ENCODE data around the gene RYK. TPM values are rescaled to one million over a fixed set of nuclear protein-coding genes. Genes with fewer than 3 reads are reported as not detected.
"Not testable (repeated sequence)": the region's sequence is repeated elsewhere in the genome, so short reads cannot be mapped to it uniquely, and the experiment has no call there.

RYK gene
- total RNA-seq, 1 donor from 2014 or later, result 60.4 TPM

DNA sequence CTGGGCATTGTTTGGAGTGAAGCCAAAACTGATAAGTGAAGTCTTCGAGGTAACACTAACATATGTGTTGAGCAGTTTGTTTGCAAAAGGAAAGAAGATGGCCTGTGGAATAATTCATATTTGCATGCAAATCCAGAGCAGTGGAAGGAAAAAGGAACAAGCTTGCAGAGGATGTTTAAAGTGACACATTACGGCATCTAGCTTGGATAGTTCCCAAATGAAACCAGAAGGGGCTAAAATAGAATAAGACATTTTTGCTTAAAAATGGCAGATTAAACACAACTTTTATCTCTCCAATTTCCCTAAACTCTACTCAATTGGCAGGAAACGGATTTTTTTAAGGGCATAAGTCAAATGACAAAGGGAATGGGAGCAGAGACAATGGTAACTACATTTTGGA lies 25.4 kb upstream of the RYK start:
- H3K4me3 Mint-ChIP-seq (ENCODE audit: unreplicated experiment), result no peak overlapping the region
- H3K36me3 Mint-ChIP-seq (ENCODE audit: low read depth, unreplicated experiment), result no peaks in the 10 kb centered on the region
- no peak for DNase-seq (ENCODE audit: low spot score)
- TF ChIP-seq, protein P1, sequence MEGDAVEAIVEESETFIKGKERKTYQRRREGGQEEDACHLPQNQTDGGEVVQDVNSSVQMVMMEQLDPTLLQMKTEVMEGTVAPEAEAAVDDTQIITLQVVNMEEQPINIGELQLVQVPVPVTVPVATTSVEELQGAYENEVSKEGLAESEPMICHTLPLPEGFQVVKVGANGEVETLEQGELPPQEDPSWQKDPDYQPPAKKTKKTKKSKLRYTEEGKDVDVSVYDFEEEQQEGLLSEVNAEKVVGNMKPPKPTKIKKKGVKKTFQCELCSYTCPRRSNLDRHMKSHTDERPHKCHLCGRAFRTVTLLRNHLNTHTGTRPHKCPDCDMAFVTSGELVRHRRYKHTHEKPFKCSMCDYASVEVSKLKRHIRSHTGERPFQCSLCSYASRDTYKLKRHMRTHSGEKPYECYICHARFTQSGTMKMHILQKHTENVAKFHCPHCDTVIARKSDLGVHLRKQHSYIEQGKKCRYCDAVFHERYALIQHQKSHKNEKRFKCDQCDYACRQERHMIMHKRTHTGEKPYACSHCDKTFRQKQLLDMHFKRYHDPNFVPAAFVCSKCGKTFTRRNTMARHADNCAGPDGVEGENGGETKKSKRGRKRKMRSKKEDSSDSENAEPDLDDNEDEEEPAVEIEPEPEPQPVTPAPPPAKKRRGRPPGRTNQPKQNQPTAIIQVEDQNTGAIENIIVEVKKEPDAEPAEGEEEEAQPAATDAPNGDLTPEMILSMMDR (IDR thresholded peaks at IDR 0.05; ENCODE audit: unreplicated experiment), result no peak
- no peak overlapping the region for H3K27ac Mint-ChIP-seq (ENCODE audit: unreplicated experiment)
- no peaks in the 10 kb centered on the region for H3K27me3 Mint-ChIP-seq (ENCODE audit: unreplicated experiment)
- H3K4me1 Mint-ChIP-seq (ENCODE audit: unreplicated experiment), result peaks cover 14% of the 10 kb centered on the region
- H3K9me3 Mint-ChIP-seq (ENCODE audit: unreplicated experiment), result no peaks in the 10 kb centered on the region

- H3K4me1 Mint-ChIP-seq (ENCODE audit: unreplicated experiment), result peaks cover 16% of the 10 kb centered on the region
- not testable (repeated sequence) for H3K4me3 Mint-ChIP-seq (ENCODE audit: unreplicated experiment); H3K27ac Mint-ChIP-seq (ENCODE audit: unreplicated experiment); DNase-seq (ENCODE audit: low spot score); H3K9me3 Mint-ChIP-seq (ENCODE audit: unreplicated experiment); H3K36me3 Mint-ChIP-seq (ENCODE audit: low read depth, unreplicated experiment); H3K27me3 Mint-ChIP-seq (ENCODE audit: unreplicated experiment)
These were observed 24.5 kb upstream of the RYK start for GRCh38 chr3:134275110-134275509.

DNA sequence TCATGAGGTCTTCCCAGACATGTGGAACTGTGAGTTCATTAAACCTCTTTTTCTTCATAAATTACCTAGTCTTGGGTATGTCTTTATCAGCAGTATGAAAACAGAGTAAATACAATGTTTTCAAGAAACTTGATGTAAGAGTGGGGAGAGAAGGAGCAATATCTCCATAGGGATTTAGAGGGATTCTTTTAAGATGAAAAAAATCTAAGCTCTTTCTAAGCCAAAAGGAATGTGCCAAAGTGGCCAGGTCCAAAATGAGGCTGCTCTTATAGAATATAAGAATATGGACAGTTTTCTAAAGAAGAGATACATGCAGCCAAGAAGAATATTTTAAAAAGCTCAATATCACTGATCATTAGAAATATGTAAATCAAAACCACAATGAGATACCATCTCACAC lies 23.9 kb upstream of the RYK start:
- Mint-ChIP-seq H3K27ac (ENCODE audit: unreplicated experiment) (no peak overlapping the region), H3K36me3 (ENCODE audit: low read depth, unreplicated experiment) (no peaks in the 10 kb centered on the region), H3K27me3 (ENCODE audit: unreplicated experiment) (no peaks in the 10 kb centered on the region), H3K4me3 (ENCODE audit: unreplicated experiment) (no peak overlapping the region), H3K9me3 (ENCODE audit: unreplicated experiment) (no peaks in the 10 kb centered on the region), H3K4me1 (ENCODE audit: unreplicated experiment) (peaks cover 16% of the 10 kb centered on the region)
- TF ChIP-seq, protein P1 (IDR thresholded peaks at IDR 0.05; ENCODE audit: unreplicated experiment), result no peak
- no peak for DNase-seq (ENCODE audit: low spot score)

DNA sequence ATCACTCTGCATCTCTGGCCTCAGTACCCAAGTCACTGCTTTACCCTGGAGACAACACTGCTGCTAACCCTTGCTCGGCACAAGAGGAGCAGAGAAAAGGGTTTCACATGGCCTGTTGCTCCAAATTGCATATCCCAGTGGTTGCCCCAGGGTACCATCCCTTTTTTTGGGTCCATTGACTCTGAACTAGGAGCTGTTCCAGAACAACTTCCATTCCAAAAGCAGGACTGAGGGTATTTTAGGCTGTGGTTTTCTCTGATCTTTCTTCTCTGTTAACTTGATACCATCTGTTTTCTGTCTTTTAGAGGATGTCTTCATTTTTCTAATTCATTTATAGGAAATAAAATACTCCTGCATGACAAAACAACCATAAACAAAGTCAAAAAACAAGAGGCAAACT lies 17.3 kb upstream of the RYK start:
- Mint-ChIP-seq H3K36me3 (ENCODE audit: low read depth, unreplicated experiment) (no peaks in the 10 kb centered on the region), H3K4me1 (ENCODE audit: unreplicated experiment) (peaks cover 12% of the 10 kb centered on the region), H3K27ac (ENCODE audit: unreplicated experiment) (no peak overlapping the region), H3K27me3 (ENCODE audit: unreplicated experiment) (no peaks in the 10 kb centered on the region), H3K9me3 (ENCODE audit: unreplicated experiment) (no peaks in the 10 kb centered on the region), H3K4me3 (ENCODE audit: unreplicated experiment) (no peak overlapping the region)
- no peak for DNase-seq (ENCODE audit: low spot score)
- TF ChIP-seq, protein P1 (IDR thresholded peaks at IDR 0.05; ENCODE audit: unreplicated experiment), result no peak

- no peak for DNase-seq (ENCODE audit: low spot score)
- no peaks in the 10 kb centered on the region for H3K27me3 Mint-ChIP-seq (ENCODE audit: unreplicated experiment)
- TF ChIP-seq, protein P1 (IDR thresholded peaks at IDR 0.05; ENCODE audit: unreplicated experiment), result no peak
- no peaks in the 10 kb centered on the region for H3K36me3 Mint-ChIP-seq (ENCODE audit: low read depth, unreplicated experiment)
- H3K9me3 Mint-ChIP-seq (ENCODE audit: unreplicated experiment), result no peaks in the 10 kb centered on the region
- H3K4me1 Mint-ChIP-seq (ENCODE audit: unreplicated experiment), result peaks cover 19% of the 10 kb centered on the region
- no peak overlapping the region for H3K4me3 Mint-ChIP-seq (ENCODE audit: unreplicated experiment)
- H3K27ac Mint-ChIP-seq (ENCODE audit: unreplicated experiment), result peak overlapping the region; percentile 15
These were observed 10.3 kb upstream of the RYK start for GRCh38 chr3:134260987-134261386.
